ELF-1 (cell line): ENCODE data around the gene SIM1.

Experiments
- DNase-seq: peaks from one replicate; pipeline ENCODE4 v3.0.0-alpha.2; 2016; ENCODE audit warnings: low read depth, low spot score

The SIM1 gene

GRCh38 chr6:100464903-100465700 is at the start of gene SIM1:
Gene SIM1 (minus strand): TSS chr6:100464921. CDS start chr6:100463468, 1,453 bp downstream.
- peak; percentile 96 for DNase-seq

- no peak for DNase-seq
These were observed 47.6 kb upstream of the SIM1 start for GRCh38 chr6:100512203-100512862.

GRCh38 chr6:100509101-100509500 is 44.4 kb upstream of the SIM1 start:
- DNase-seq: no peak

GRCh38 chr6:100506651-100507050 is 41.9 kb upstream of the SIM1 start:
- DNase-seq: no peak

- no peak for DNase-seq
These were observed 40.3 kb upstream of the SIM1 start for GRCh38 chr6:100504786-100505737.

GRCh38 chr6:100503043-100503705 is 38.5 kb upstream of the SIM1 start:
- DNase-seq: no peak

- peak; percentile 78 for DNase-seq
These were observed 28.6 kb upstream of the SIM1 start for GRCh38 chr6:100493206-100493888.

- no peak for DNase-seq
These were observed 27.4 kb upstream of the SIM1 start for GRCh38 chr6:100491952-100492670.

- DNase-seq: no peak
These were observed 25.3 kb upstream of the SIM1 start for GRCh38 chr6:100490065-100490464.

- DNase-seq: no peak
These were observed 23.5 kb upstream of the SIM1 start for GRCh38 chr6:100488244-100488643.

GRCh38 chr6:100487638-100488037 is 22.9 kb upstream of the SIM1 start:
- no peak for DNase-seq

- no peak for DNase-seq
These were observed 20.5 kb upstream of the SIM1 start for GRCh38 chr6:100485268-100485667.

- no peak for DNase-seq
These were observed 19.8 kb upstream of the SIM1 start for GRCh38 chr6:100484474-100484873.

GRCh38 chr6:100482698-100483097 is 18.0 kb upstream of the SIM1 start:
- DNase-seq: no peak

GRCh38 chr6:100479179-100480035 is 14.7 kb upstream of the SIM1 start:
- peak; percentile 34 for DNase-seq

- no peak for DNase-seq
These were observed 11.0 kb upstream of the SIM1 start for GRCh38 chr6:100475554-100476320.

GRCh38 chr6:100473182-100473581 is 8.5 kb upstream of the SIM1 start:
- DNase-seq: no peak

- no peak for DNase-seq
These were observed 8.0 kb upstream of the SIM1 start for GRCh38 chr6:100472674-100473073.
